SK-N-SH treated with all-trans-retinoic acid at 6 μM for 48 hours (cell line): ENCODE measurements around the gene RPRML.
"Not testable (repeated sequence)": the region's sequence is repeated elsewhere in the genome, so short reads cannot be mapped to it uniquely, and the experiment has no call there.

Source experiments
- CSRNP3 ChIP-seq: fragments of 250-450 bp; sonication (Bioruptor Pico); IDR thresholded peaks from 2 replicates; pipeline ENCODE4 v1.5.1; 2021; ENCODE audit warnings: mild to moderate bottlenecking, moderate library complexity
- ISL1 ChIP-seq: fragments of 250-450 bp; sonication (Bioruptor Pico); IDR thresholded peaks from 2 replicates; pipeline ENCODE4 v2.1.2; 2022; ENCODE audit warnings: mild to moderate bottlenecking, moderate library complexity
- TCF4 ChIP-seq: fragments of 250-450 bp; sonication (Bioruptor Pico); IDR thresholded peaks from 2 replicates; pipeline ENCODE4 v1.8.0; 2021; ENCODE audit warnings: mild to moderate bottlenecking, moderate library complexity, borderline replicate concordance
- ZFP30 ChIP-seq: fragments of 450-650 bp; formaldehyde crosslinking; IDR thresholded peaks from 2 replicates; pipeline ENCODE4 v1.5.0; 2022; ENCODE audit warnings: mild to moderate bottlenecking, moderate library complexity

- TF ChIP-seq TCF4 (CRISPR knock-in tag); ISL1; CSRNP3; ZFP30 (CRISPR knock-in tag): not testable (repeated sequence)
These were observed 8.9 kb upstream of the RPRML start for GRCh38 chr17:46987927-46988326.
